Astrocyte of the spinal cord (primary cell): ENCODE measurements around the gene TRUB2.

Experiments
- DNase-seq: peaks from one replicate; pipeline ENCODE4 v3.0.0; 2011; ENCODE audit warnings: low read depth, low spot score
- H3K4me3 ChIP-seq: 2 replicates; pipeline ENCODE4 v1.5.1; 2011; ENCODE audit warnings: low read depth, mild to moderate bottlenecking, low read length, moderate library complexity
- in situ Hi-C: cut with HindIII; loops from 2 replicates; pipeline ENCODE4 v1.10.0; 2017; ENCODE audit warnings: low sequenced_read_pairs
- TF ChIP-seq, protein P1 (sequence below): IDR thresholded peaks from 2 replicates; pipeline ENCODE4 v1.5.1; 2012; ENCODE audit warnings: low read depth, mild to moderate bottlenecking, low read length, inconsistent platforms

The TRUB2 gene

DNA sequence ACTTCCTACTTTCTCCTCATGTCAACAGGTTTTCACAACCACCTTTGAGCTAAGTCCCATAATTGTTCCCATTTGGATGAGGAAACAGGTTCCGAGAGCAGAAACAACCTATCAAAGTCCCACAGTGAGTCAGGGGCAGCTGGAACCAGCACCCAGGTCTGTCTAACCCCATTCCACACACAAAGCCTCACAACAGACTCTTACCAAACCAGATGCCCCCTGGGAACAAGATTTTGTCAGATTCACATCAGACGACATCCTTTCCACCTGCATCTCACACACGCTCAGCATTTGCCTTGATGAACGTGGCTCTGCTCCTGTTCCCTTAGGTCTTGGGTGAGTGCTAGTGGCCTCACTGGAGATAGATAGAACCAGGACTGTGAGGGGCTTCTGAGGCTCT is 29.2 kb downstream of the TRUB2 start:
- H3K4me3 ChIP-seq, result no peak overlapping the region
- DNase-seq, result no peak
- in situ Hi-C loops, result no loop called here
- TF ChIP-seq, protein P1, sequence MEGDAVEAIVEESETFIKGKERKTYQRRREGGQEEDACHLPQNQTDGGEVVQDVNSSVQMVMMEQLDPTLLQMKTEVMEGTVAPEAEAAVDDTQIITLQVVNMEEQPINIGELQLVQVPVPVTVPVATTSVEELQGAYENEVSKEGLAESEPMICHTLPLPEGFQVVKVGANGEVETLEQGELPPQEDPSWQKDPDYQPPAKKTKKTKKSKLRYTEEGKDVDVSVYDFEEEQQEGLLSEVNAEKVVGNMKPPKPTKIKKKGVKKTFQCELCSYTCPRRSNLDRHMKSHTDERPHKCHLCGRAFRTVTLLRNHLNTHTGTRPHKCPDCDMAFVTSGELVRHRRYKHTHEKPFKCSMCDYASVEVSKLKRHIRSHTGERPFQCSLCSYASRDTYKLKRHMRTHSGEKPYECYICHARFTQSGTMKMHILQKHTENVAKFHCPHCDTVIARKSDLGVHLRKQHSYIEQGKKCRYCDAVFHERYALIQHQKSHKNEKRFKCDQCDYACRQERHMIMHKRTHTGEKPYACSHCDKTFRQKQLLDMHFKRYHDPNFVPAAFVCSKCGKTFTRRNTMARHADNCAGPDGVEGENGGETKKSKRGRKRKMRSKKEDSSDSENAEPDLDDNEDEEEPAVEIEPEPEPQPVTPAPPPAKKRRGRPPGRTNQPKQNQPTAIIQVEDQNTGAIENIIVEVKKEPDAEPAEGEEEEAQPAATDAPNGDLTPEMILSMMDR, result no peak

DNA sequence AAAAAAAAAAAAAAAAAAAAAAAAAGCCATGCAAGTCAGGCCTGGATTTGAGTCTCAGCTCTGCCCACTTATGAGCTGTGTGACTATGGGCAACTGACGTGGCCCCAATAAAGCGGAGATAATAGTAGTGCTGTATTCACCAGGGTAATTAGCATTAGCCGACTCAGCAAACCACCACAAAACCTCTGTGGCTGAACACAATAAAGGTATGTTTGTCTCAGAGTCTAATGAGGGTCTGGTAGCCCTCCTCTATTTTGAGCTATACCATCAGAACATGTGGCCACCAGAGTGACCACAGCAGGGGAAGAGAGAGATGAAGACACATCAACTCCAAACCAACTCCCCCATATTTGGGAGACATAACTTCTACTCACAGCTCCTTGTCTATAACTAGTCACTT is 30.2 kb downstream of the TRUB2 start:
- in situ Hi-C loops, result no loop called here
- TF ChIP-seq, protein P1, result no peak
- no peak overlapping the region for H3K4me3 ChIP-seq
- DNase-seq, result no peak

DNA sequence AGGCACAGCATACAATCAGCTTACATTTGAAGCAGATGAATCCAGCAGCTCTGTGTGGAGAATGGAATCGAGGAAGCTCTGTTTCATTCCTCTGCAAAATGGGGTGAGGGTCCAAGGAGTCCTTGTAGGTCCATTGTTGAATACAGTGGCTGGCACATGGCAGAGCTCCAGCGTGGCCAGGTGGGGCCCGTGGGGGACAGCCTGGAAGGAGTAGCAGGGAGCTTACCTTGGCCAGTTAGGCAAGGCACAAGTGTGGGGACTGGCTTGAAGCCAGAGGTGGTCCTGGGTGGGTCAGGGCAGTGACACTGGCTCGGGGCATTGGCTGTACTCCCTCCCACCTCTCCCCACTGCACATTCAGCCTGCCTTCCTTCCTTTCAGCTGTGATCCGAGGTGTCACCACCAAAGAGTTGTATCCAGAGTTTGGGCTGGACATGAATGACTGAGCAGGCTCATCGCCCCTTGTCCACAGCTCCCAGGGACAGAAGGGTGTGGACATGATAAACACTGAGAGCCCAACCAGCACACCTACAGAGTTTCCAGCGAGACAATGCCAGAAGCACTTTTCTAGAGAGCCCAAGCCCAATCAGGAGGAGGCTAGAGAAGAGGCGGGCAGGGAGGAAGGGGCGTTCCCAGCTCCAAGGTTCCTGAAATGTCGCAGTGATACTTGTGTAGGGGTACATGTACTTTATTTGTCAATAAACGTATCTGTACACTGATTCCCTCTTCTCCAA is 33.8 kb downstream of the TRUB2 start:
- in situ Hi-C loops, result no loop called here
- H3K4me3 ChIP-seq, result no peak overlapping the region
- no peak for DNase-seq
- TF ChIP-seq, protein P1, result no peak

DNA sequence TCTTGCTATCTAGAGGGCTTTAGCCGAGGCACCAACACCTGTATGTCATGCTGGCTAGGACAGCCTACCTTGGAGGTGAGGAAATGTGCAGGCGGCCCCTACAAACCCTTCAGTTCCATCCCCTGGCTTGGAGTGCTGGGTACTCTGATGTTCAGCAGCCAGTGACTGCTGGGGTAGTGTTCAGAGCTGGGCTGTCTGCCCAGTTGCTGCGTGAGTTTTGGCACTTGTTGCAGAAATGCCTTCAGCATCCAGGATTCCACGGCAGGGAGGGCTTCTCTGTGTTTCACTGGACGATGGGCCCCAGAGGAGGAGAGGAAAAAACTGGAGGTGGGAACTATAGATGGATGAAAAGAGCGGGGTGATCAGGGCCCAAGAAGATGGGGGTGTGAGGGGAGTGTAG is 35.8 kb downstream of the TRUB2 start:
- no peak overlapping the region for H3K4me3 ChIP-seq
- in situ Hi-C loops, result no loop called here
- DNase-seq, result peak; percentile 66
- TF ChIP-seq, protein P1, result no peak

DNA sequence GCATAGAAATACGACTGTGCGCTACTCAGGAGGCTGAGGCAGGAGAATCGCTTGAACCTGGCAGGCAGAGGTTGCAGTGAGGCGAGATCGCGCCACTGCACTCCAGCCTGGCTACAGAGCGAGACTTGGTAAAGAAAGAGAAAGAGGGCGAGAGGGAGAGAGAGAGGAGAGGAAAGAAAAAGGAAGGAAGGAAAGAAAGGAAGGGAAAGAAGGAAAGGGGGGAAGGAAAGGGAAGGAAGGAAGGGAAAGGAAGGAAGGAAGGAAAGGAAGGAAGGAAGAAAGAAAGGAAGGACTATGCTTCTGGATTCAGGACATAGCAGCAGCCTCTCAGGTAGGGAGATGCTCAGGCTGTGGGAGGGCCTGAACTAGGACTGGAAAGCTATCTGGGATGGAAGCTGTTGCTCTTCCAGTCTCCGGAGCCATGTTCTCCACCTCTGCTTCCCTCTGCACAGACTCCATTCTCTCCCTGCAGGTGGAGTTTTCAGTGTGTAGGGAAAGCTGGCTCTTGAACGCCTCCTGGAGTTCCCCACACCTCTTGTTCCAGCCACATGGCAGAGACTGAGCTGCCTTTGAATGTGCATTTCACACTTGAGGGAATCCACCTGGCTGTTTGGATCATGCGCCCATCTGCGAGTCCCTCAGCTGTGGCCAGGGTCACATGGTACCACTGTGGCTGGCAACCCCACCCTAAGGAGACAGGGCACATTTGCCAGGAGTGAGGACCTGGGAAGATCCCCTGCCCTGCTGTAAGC is 37.0 kb downstream of the TRUB2 start:
- H3K4me3 ChIP-seq, result no peak overlapping the region
- in situ Hi-C loops, result no loop called here
- TF ChIP-seq, protein P1, result no peak
- no peak for DNase-seq

DNA sequence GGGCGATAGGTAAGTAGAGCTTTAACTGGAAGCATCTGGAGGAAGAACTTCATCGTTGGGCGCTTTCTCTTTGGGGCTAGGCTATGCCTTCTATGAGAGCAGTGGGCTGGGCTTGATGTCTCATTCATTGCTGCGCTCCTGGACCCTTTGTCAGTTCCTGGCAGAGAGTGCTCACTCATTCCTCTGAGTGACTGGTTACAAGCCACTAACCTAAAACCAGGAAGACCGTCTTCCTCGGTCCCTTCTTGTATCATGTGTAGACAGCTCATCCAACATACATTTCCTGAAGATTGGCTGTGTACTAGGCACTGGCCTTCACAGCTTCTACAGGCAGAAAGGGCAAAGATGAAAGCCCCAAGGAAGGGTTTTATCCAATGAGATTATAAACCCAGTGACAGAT is 39.7 kb downstream of the TRUB2 start:
- no peak overlapping the region for H3K4me3 ChIP-seq
- TF ChIP-seq, protein P1, result no peak
- DNase-seq, result peak; percentile 46
- in situ Hi-C loops, result no loop called here
